HepG2 (cell line): Measurements from ENCODE around the gene KLK7. TPM values are rescaled to one million over a fixed set of nuclear protein-coding genes. Genes with fewer than 3 reads are reported as not detected.

Experiments
- ATAC-seq: fragments of 200-7000 bp; cut with Tn5 transposase; 3 replicates; pipeline ENCODE4 v1.9.1; 2020; ENCODE audit warnings: mild to moderate bottlenecking, moderate library complexity
- BruUV-seq: library from RNA; stranded (reverse); fragments of 400-500 nt; replicated peaks from 2 replicates; lab custom pipeline; 2021; lab: Mats Ljungman, UMichigan
- CTCF ChIA-PET: fragments of 300-600 bp; formaldehyde crosslinking; extraction: SDS; loops from one replicate; lab custom pipeline; 2021; ENCODE audit warnings: low total read pairs, inconsistent platforms, low intra/inter-chr PET ratio; lab: Yijun Ruan, JAX
- POLR2A ChIA-PET: fragments of 350-600 bp; sonication (Branson Sonifier 250); formaldehyde crosslinking; loops from one replicate; lab custom pipeline; 2020; ENCODE audit warnings: antibody characterized with exemption, inconsistent platforms; lab: Yijun Ruan, JAX
- DNase-seq: peaks from one replicate; pipeline ENCODE4 v3.0.0-alpha.2; 2015; ENCODE audit warnings: low spot score
- FAIRE-seq: peaks from 3 replicates; lab custom pipeline; 2011; peaks lifted over from hg19 to GRCh38; lab: Jason Lieb, UNC
- H2AFZ ChIP-seq: one replicate; pipeline ENCODE4 v1.6.1; 2011; ENCODE audit warnings: low read length, inconsistent platforms
- H3K27ac ChIP-seq: fragments of 300-600 bp; 3 replicates; pipeline ENCODE4 v1.8.0; 2011; ENCODE audit warnings: mixed run types, mild to moderate bottlenecking, mixed read lengths, low read length, inconsistent platforms; ENCODE audit not compliant: insufficient read depth; ENCODE audit errors: extremely low read length
- H3K27me3 ChIP-seq, 2 experiments: fragments of 200-600 bp in 1 of 2; 2 replicates in 1 of 2; 3 replicates in 1 of 2; pipeline versions ENCODE4 v1.6.0 to v1.8.0; 2011; ENCODE audit warnings: low read length in 2 of 2, mild to moderate bottlenecking in 2 of 2, moderate library complexity in 2 of 2, inconsistent platforms in 1 of 2; ENCODE audit not compliant: insufficient read depth in 2 of 2, control insufficient read depth in 1 of 2
- H3K36me3 ChIP-seq, 2 experiments: fragments of 200-600 bp in 1 of 2; replicated peaks in 1 of 2; 2 replicates in 1 of 2; 3 replicates in 1 of 2; pipeline versions ENCODE4 v1.5.1 to v1.8.0; 2011; ENCODE audit warnings: low read length in 2 of 2, inconsistent platforms in 1 of 2; ENCODE audit not compliant: insufficient read depth in 2 of 2, control insufficient read depth in 1 of 2
- H3K4me1 ChIP-seq: 2 replicates; pipeline ENCODE4 v1.5.1; 2012; ENCODE audit warnings: low read length, inconsistent platforms; ENCODE audit not compliant: insufficient read depth
- H3K4me2 ChIP-seq: 2 replicates; pipeline ENCODE4 v1.6.0; 2011; ENCODE audit warnings: low read depth, low read length, inconsistent platforms
- H3K4me3 ChIP-seq, 3 experiments: fragments of 200-600 bp in 1 of 3; sonication (generic), shearing (Covaris generic) in 1 of 3; replicated peaks in 1 of 3; 2 replicates each; pipeline ENCODE4 v1.5.1; 2011 to 2016; ENCODE audit warnings: low read length in 3 of 3, inconsistent platforms in 2 of 3, low read depth in 2 of 3, mild to moderate bottlenecking in 2 of 3, control low read depth in 1 of 3, mixed read lengths in 1 of 3; ENCODE audit not compliant: insufficient read depth in 1 of 3
- H3K79me2 ChIP-seq: one replicate; pipeline ENCODE4 v1.6.1; 2011; ENCODE audit warnings: low read length, inconsistent platforms; ENCODE audit not compliant: insufficient read depth
- H3K9ac ChIP-seq: 2 replicates; pipeline ENCODE4 v1.6.0; 2011; ENCODE audit warnings: mild to moderate bottlenecking, low read depth, low read length, inconsistent platforms; ENCODE audit not compliant: insufficient read depth
- H3K9me3 ChIP-seq: 2 replicates; pipeline ENCODE4 v1.5.1; 2012; ENCODE audit warnings: mild to moderate bottlenecking, low read length
- H4K20me1 ChIP-seq: 2 replicates; pipeline ENCODE4 v1.6.0; 2011; ENCODE audit warnings: inconsistent platforms, mild to moderate bottlenecking, low read length, moderate library complexity; ENCODE audit not compliant: insufficient read depth
- CHD4 ChIP-seq: fragments of 200-600 bp; sonication (generic); IDR thresholded peaks from 2 replicates; pipeline ENCODE4 v1.7.0; 2017; ENCODE audit warnings: mild to moderate bottlenecking, low read length, borderline replicate concordance
- HDAC1 ChIP-seq: sonication (generic); formaldehyde crosslinking; IDR thresholded peaks from 2 replicates; pipeline ENCODE4 v1.5.1; 2020; ENCODE audit warnings: mild to moderate bottlenecking, missing genetic modification reagents
- JUN ChIP-seq: sonication (generic); formaldehyde crosslinking; IDR thresholded peaks from 2 replicates; pipeline ENCODE4 v1.4.0; 2020; ENCODE audit warnings: mild to moderate bottlenecking, missing genetic modification reagents
- KIAA2018 ChIP-seq: sonication (generic); formaldehyde crosslinking; IDR thresholded peaks from 2 replicates; pipeline ENCODE4 v1.5.0; 2020; ENCODE audit warnings: mild to moderate bottlenecking, missing genetic modification reagents, borderline replicate concordance
- MAFF ChIP-seq: IDR thresholded peaks from 2 replicates; pipeline ENCODE4 v1.6.1; 2011; ENCODE audit warnings: low read depth, low read length, improper control_type of control experiment
- NCOR1 ChIP-seq: fragments of 200-600 bp; sonication (generic); IDR thresholded peaks from 2 replicates; pipeline ENCODE4 v1.7.0; 2017; ENCODE audit warnings: antibody characterized with exemption, low read length, borderline replicate concordance
- NKX3-1 ChIP-seq: sonication (generic); formaldehyde crosslinking; IDR thresholded peaks from 2 replicates; pipeline ENCODE4 v1.5.0; 2020; ENCODE audit warnings: missing genetic modification reagents
- PRMT3 ChIP-seq: sonication (generic); formaldehyde crosslinking; IDR thresholded peaks from 2 replicates; pipeline ENCODE4 v1.8.1; 2022; ENCODE audit warnings: low read depth, mild to moderate bottlenecking, moderate library complexity, missing genetic modification reagents, borderline replicate concordance
- RBFOX2 ChIP-seq: fragments of 200-400 bp; formaldehyde crosslinking; IDR thresholded peaks from 2 replicates; pipeline ENCODE4 v1.6.1; 2017; ENCODE audit warnings: low read depth, mild to moderate bottlenecking, low read length
- RELA ChIP-seq: sonication (generic); formaldehyde crosslinking; IDR thresholded peaks from 2 replicates; pipeline ENCODE4 v1.4.0; 2020; ENCODE audit warnings: missing genetic modification reagents
- TFDP1 ChIP-seq: IDR thresholded peaks from 2 replicates; pipeline ENCODE4 v1.6.1; 2016; ENCODE audit warnings: missing compliant biosample characterization, missing genetic modification reagents, borderline replicate concordance
- ZNF121 ChIP-seq: sonication (generic); formaldehyde crosslinking; IDR thresholded peaks from 2 replicates; pipeline ENCODE4 v1.5.0; 2020; ENCODE audit warnings: mild to moderate bottlenecking, missing genetic modification reagents
- ZNF264 ChIP-seq: sonication (generic); formaldehyde crosslinking; IDR thresholded peaks from 2 replicates; pipeline ENCODE4 v1.4.0; 2020; ENCODE audit warnings: missing genetic modification reagents
- ZNF460 ChIP-seq: sonication (generic); formaldehyde crosslinking; IDR thresholded peaks from 2 replicates; pipeline ENCODE4 v1.5.1; 2020; ENCODE audit warnings: missing genetic modification reagents, mild to moderate bottlenecking, borderline replicate concordance
- ZNF614 ChIP-seq: IDR thresholded peaks from 2 replicates; pipeline ENCODE4 v1.6.1; 2018; ENCODE audit warnings: missing biosample characterization, missing genetic modification reagents, inconsistent platforms, borderline replicate concordance
- ZNF775 ChIP-seq: sonication (generic); formaldehyde crosslinking; IDR thresholded peaks from 2 replicates; pipeline ENCODE4 v1.4.0; 2020; ENCODE audit warnings: missing genetic modification reagents, mild to moderate bottlenecking, moderate library complexity, borderline replicate concordance
- ZNF839 ChIP-seq: sonication (generic); formaldehyde crosslinking; IDR thresholded peaks from 2 replicates; pipeline ENCODE4 v1.4.0; 2020; ENCODE audit warnings: missing genetic modification reagents, mild to moderate bottlenecking, borderline replicate concordance
- WGBS: methylation state at CpG from one replicate; pipeline ENCODE4 v1.1.6; 2017; ENCODE audit warnings: low lambda C conversion rate; 5-methylcytosine and 5-hydroxymethylcytosine counted together
- in situ Hi-C: cut with HindIII; loops from 2 replicates; pipeline ENCODE4 v1.10.0; 2017; ENCODE audit warnings: low pct_unique_long_range_greater_than_20kb; ENCODE audit not compliant: extremely low pct_ligation_motif_present
- intact Hi-C: fragments of 100-400 bp; cut with micrococcal nuclease; formaldehyde crosslinking; loops from one replicate; pipeline ENCODE4 v1.10.0; 2022; ENCODE audit not compliant: unreplicated experiment
- polyA plus RNA-seq, 8 experiments: library from polyadenylated mRNA; depleted of rRNA in 3 of 8; stranded (reverse) in 7 of 8; unstranded in 1 of 8; fragments of >200 nt; fragmentation: Illumina TruSeq in 4 of 8; extraction: Trizol in 4 of 8; gene quantifications; 2 replicates each; pipeline versions ENCODE4 v1.2.1 to v1.2.3, GENCODE V29; 2011 to 2016; ENCODE audit warnings: low read depth in 4 of 8, missing spikeins in 1 of 8, mixed read lengths in 1 of 8; ENCODE audit not compliant: insufficient read depth in 1 of 8
- total RNA-seq, 5 experiments: library from RNA; depleted of rRNA; stranded (reverse); fragments of >200 nt; fragmentation: Illumina TruSeq; extraction: Trizol; gene quantifications; 2 replicates each; pipeline ENCODE4 v1.2.3, GENCODE V29; 2016; ENCODE audit warnings: low read depth in 1 of 5

Gene KLK7
- total and polyA plus RNA-seq, 2 of the 13 experiments (the other 11 are each of a cell fraction or from before 2014, with no cell fraction given), result not detected

- Histone ChIP-seq H3K27me3 (peaks cover 1 to 16% of the 10 kb centered on the region in 2 experiments; a peak in 3 of 5 replicates), H3K36me3 (no peaks in the 10 kb centered on the region), H4K20me1 (no peaks in the 10 kb centered on the region), H3K4me2 (no peak overlapping the region), H2AFZ (no peak overlapping the region), H3K79me2 (no peaks in the 10 kb centered on the region), H3K9me3 (no peaks in the 10 kb centered on the region), H3K4me3 (no peak overlapping the region), H3K9ac (no peak overlapping the region), H3K27ac (no peak overlapping the region), H3K4me1 (no peaks in the 10 kb centered on the region)
- TF ChIP-seq CHD4 (no peak), MAFF (no peak), ZNF460 (CRISPR knock-in tag) (no peak), NKX3-1 (CRISPR knock-in tag) (no peak), HDAC1 (CRISPR knock-in tag) (no peak), ZNF264 (CRISPR knock-in tag) (no peak), KIAA2018 (CRISPR knock-in tag) (no peak), ZNF775 (CRISPR knock-in tag) (no peak), ZNF839 (CRISPR knock-in tag) (no peak), NCOR1 (no peak), ZNF614 (CRISPR knock-in tag) (no peak), RBFOX2 (no peak), RELA (CRISPR knock-in tag) (no peak), ZNF121 (CRISPR knock-in tag) (no peak), PRMT3 (no peak), TFDP1 (CRISPR knock-in tag) (no peak), JUN (no peak)
- POLR2A ChIA-PET, result no interaction called here
- ATAC-seq, result no peak
- FAIRE-seq, result no peak
- no TSS peak for BruUV-seq
- 10% methylated on average over 12 of the region's 12 CpGs for WGBS
- DNase-seq, result no peak
- CTCF ChIA-PET, result no interaction called here
- in situ Hi-C loops (no loop called here), intact Hi-C loops (loop anchor here (10.0 kb wide), 1 partner anchor 78 kb away; no protein-coding TSS in a partner anchor)
These were observed 29.0 kb upstream of the KLK7 start for GRCh38 chr19:51012661-51013190.
